Measurements from ENCODE around the gene PRR33.
"Not testable (repeated sequence)": the region's sequence is repeated elsewhere in the genome, so short reads cannot be mapped to it uniquely, and the experiment has no call there.

The PRR33 gene

DNA sequence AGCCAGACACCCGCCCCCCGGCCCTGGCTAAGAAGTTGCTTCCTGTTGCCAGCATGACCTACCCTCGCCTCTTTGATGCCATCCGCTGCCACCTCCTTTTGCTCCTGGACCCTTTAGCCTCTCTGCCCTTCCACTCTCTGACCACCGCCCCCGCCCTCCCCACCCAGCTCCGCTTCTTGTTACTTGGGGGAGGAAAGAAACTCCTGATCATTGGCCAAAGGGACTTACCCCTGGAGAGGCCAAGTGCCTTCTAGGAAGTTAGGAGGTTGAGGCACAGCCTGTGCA lies at the start of gene PRR33:
PRR33 (minus strand) TSS at position 65 of the 285 bp plus-strand sequence. CDS start 1,311 bp downstream, outside the sequence.
- DNase-seq = no peak

DNA sequence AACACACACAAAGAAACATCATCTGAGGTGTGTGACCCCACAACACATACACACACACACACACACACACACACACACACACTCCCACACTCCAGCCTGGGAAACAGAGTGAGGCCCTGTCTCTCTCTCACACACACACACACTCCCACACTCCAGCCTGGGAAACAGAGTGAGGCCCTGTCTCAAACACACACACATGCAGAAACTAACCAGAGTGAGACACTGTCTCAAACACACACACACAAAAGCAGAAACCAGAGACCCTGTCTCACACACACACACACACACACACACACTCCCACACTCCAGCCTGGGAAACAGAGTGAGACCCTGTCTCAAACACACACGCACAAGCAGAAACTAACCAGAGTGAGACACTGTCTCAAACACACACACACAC lies 48.1 kb upstream of the PRR33 start:
- DNase-seq = not testable (repeated sequence)

DNA sequence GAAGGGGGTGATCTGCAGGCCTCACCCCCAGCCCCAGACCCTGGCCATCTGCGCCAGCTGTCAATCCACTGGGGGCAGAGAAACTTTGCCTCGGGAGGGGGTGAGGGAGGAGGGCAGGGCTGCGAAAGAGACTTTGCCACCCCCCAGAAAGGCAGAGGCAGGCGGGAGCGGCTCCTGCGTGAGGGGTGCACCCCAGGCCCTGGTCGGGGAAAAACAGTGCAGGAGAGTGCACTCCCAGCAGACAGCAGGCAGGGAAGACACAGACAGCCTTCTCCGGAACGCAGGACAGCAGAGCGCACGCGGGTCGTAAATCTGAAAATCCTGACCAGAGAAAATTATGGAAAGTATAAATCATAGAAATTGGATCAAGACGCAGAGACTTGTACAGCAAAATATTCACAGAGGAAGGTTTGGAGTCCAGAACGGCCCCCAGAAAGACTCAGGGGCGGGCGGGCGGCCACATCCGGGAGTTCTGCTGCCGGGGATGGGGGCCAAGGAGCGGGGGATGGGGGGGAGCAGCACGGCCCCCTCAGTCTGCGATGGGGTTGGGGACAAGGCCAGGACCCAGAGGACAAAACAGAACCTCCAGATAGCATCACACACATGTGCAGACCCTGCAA lies 47.4 kb upstream of the PRR33 start:
- DNase-seq = no peak

GRCh38 chr11:1938343-1939005 lies 46.8 kb upstream of the PRR33 start:
- DNase-seq = no peak

GRCh38 chr11:1937616-1938342 lies 46.1 kb upstream of the PRR33 start:
- no peak for DNase-seq

- no peak for DNase-seq
These were observed 45.3 kb upstream of the PRR33 start for GRCh38 chr11:1936781-1937615.

DNA sequence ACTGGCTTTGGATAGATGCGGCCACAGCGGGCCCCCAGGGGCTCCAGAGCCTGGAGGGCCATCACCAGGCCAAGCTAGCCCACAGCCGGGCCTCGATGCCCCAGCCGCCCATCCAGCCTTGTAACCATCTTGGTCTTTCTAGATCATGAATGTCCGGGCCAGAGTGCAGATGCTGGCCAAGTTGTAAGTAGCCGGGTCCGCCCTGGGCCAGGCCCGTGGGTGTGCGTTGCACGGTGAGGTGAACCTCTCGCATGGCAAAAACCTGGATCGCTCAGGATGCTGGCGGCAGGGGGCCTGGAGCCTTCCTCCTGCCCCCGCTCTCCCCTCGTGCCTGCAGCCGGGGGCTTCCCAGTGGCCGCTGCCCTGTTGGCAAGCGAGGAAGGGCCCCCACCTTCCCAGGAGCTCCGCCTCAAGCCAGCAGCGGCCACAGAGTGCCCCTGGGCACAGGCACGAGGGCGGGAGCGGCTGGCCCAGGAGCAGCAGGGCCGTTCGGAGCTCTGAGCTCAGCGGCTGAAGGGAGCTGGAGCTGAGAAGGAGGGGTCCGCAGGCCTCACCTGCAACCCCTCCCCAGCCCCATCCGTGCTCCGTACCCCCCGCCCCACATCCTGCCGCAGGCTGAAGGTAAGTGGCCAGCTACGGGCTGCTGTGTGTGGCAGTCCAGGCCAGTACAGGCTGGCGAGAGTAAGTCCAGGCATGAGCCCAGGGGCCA lies 44.5 kb upstream of the PRR33 start:
- no peak for DNase-seq

DNA sequence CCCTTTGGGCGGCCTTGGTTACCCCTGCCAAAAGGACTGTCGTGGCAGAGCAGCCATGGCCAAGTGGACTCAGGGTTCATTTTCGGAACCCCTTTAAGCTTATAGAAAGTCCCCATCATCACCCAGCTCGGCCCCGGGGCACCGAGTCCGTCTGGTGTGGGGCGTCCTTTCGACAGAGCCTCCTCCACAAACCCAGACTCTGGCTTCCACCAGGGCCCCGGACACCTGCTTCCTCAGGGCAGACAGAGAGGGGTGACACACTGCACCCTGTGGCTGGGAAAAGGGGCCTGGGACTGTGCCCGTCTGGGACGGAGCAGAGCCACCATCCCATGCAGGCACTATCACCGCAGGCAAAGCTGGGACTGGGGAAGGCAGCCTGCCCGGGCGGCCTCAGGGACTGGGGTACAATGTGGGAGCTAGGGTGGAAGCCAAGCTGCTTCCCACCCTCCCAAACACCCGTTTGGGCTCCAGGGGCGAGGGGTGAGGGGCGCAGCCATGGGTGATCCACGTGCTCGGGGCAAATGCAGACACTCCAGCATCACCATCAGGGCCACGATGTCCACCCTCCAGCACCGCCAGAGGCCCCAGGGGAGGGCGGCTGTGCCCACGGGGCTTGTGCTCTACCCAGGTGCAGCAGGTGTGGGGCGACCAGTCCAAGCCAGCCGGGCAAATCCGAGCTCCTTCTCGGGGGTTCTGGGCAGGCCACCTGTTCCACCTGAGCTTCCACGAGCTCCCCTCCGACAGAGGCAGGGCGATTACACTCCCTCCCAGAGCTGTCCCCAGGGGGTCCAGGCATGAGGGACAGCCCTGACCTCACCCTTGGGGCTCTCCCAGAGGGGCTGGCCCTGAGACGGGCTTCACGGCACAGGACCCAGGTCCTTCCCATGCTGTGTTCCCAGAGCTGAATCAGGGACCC lies 43.7 kb upstream of the PRR33 start:
- DNase-seq = no peak

- DNase-seq = no peak
These were observed 42.9 kb upstream of the PRR33 start for GRCh38 chr11:1934335-1935155.

DNA sequence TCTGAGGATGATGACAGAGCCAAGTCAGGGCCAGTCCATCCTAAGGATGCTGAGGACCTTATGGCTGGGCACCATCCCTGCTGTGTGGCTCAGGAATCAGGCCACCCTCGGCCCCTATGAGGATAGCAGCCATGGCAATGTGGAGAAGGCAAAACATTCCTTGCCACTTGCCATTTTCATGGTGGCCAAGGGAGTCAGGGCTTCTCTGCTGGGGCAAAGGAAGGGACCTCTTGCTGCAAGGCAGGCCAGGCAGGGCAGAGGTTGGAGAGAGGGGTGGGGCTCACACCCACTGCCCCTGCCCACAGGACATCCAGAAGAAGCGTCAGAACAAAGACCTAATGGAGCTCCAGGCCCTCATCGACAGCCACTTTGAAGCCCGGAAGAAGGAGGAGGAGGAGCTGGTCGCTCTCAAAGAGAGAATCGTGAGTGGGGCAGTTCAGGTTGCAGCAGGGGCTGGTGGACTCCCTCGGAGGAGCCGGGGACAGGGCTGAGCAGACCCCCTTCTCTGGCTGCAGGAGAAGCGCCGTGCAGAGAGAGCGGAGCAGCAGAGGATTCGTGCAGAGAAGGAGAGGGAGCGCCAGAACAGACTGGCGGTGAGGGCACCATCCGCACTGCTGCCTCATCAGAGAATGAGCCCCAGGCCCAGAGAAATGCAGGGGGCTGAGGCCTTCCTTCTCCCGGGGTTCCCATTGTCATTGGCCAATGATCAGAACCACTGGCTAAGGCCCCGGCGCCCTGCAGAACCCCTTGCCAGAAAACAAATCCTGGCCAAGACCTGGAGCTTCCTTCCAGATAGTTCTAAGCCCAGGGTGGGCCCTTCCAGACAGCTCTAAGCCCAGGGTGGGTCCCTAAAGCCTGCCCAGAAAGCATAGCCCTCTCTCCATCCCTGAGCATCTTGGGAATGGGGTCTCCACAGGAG lies 42.0 kb upstream of the PRR33 start:
- DNase-seq = no peak

DNA sequence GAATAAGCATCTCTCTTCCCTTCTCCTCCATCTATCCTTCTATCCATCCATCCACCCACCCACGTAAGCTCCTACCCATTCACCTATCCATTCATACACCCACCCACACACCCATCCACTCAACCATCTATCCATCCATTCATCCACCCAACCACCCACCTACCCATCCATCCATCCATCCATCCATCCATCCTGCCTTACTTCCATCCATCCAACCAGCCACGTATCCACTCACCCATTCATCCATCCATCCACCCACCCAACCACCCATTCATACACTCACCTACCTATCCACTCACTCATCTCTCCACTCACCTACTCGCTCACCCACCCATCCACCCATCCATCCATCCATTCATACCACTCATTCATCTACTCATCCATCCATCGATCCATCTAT lies 41.0 kb upstream of the PRR33 start:
- no peak for DNase-seq

GRCh38 chr11:1932105-1932480 lies 40.4 kb upstream of the PRR33 start:
- no peak for DNase-seq

DNA sequence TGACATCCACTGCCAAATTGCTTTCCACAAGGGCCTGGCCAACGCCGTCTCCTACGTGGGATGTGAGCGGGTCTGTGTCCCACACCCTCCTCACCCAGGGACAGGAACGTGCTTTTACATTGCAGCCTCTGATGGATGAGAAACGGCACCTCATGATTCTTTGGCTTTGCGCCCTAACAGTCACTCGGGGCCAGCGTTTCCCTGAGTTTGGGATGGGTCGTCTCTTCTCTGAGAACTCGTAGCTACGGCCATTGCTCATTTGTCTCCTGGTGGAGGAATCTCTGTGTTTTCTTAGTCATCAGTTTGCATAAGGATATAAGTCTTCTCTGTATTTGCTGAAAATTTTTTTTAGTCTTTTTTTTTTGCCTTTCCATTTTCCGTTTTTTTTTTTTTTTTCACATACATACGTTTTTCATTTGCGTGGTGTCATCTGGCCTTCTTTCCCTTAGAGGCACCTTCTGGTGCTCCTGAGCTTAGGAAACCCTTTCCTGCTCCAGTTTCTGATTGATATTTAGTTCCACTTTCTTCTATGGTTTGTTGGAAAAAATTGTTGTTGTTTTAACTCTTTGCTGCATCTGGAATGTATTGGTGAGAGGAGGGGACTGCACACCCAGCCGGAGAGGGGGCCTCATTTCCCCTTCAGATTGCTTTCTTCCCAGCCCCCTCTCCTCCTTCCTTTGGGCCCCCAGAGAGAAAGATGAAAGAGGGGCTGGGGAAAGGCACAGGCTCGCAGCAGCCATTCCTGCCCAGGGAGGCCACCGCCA lies 39.8 kb upstream of the PRR33 start:
- DNase-seq = no peak

DNA sequence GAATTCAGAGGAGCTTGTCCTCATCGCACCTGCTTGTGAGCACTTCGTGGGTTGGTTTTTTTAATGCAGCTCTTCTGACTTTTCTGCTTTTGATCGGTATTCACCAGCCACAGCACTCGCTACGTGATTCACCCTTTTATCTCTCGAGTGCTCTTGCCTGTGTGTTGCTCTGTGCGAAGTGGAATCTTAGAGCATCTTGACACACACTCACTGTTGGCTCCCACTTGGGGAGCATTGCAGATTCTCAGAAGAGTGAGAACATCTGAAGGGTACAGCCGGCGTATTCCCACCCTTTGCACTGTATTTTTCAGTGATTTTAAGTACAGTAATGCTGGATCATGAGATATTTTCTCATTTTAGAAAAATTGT lies 38.8 kb upstream of the PRR33 start:
- DNase-seq = no peak

- DNase-seq = no peak
These were observed 38.1 kb upstream of the PRR33 start for GRCh38 chr11:1929621-1930461.

DNA sequence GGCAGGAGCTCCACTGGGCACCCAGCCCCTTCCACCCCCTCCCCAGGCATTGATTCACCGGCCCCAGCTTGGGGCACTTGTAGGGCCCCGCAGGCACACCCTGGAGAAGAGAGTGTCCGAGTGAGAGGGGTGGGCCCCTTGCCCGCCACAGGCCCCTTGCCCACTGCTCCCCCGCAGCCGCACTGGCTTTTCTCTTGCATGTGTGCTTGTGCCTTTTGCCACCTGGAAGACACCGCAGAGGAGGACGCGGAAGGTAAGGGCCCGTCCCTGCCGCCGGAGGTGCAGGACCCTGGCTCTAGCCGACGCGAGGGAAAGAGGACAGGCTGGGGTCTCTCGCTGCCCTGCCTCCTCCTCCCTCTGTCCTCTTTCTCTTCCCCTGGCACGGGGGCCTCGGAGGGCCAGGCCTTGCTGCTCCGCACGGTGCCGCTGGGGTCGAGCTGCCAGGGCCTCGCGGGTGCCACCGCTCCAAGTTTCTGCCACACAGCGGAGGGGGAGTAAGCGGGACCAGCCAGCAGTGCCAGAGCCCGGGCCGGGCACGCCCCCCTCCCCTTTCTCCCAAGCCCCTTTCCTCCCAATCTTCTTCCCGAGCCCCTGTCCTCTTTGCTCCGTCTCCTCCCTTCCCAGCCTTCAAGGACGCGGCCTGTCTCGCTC lies 37.3 kb upstream of the PRR33 start:
- no peak for DNase-seq

DNA sequence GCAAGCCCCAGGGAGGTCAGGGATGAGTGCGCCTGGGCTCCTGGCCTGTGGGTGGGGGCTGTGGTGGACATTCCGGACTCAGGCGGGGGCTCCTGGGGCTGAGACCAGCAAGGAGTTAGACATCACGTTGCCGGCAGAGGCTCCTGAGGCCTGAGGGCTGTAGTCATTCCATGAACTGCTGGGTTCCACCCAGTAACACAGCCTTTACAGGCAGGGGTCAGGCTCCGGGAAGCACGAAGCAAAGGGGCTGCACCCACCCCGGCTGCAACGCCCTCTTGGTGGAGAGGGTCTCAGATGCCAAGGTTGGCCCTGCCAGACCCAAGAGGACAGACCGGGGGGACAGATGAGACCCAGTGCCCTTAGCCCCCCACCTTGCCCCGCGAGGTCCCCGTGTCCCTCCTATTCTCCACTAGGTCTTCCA lies 36.8 kb upstream of the PRR33 start:
- DNase-seq = no peak
